ENCODE results near the gene LMAN1L.
A peak's percentile ranks its signal among the peaks of the same experiment; 100 is the strongest.

Gene LMAN1L

GRCh38 chr15:74812533-74812932, at the start of gene LMAN1L:
Gene LMAN1L (plus strand): TSS chr15:74812835. CDS start chr15:74812855, 20 bp downstream.
- no peak for DNase-seq (ENCODE audit: low spot score)

- no peak for DNase-seq (ENCODE audit: low spot score)
Observed at GRCh38 chr15:74763416-74763815, 49.2 kb upstream of the LMAN1L start.

GRCh38 chr15:74767167-74768098, 45.2 kb upstream of the LMAN1L start:
- DNase-seq (ENCODE audit: low spot score): no peak

- DNase-seq (ENCODE audit: low spot score): no peak
Observed at GRCh38 chr15:74768099-74768770, 44.4 kb upstream of the LMAN1L start.

GRCh38 chr15:74768771-74769342, 43.8 kb upstream of the LMAN1L start:
- peak; percentile 75 for DNase-seq (ENCODE audit: low spot score)

GRCh38 chr15:74769463-74770025, 43.1 kb upstream of the LMAN1L start:
- DNase-seq (ENCODE audit: low spot score): no peak

- DNase-seq (ENCODE audit: low spot score): no peak
Observed at GRCh38 chr15:74770211-74770903, 42.3 kb upstream of the LMAN1L start.

- DNase-seq (ENCODE audit: low spot score): no peak
Observed at GRCh38 chr15:74773329-74773728, 39.3 kb upstream of the LMAN1L start.

- DNase-seq (ENCODE audit: low spot score): peak; percentile 31
Observed at GRCh38 chr15:74773731-74774252, 38.8 kb upstream of the LMAN1L start.

GRCh38 chr15:74775132-74775562, 37.5 kb upstream of the LMAN1L start:
- peak; percentile 53 for DNase-seq (ENCODE audit: low spot score)

- no peak for DNase-seq (ENCODE audit: low spot score)
Observed at GRCh38 chr15:74775894-74776293, 36.7 kb upstream of the LMAN1L start.

- peak; percentile 95 for DNase-seq (ENCODE audit: low spot score)
Observed at GRCh38 chr15:74776821-74777768, 35.5 kb upstream of the LMAN1L start.

- DNase-seq (ENCODE audit: low spot score): no peak
Observed at GRCh38 chr15:74777769-74778598, 34.7 kb upstream of the LMAN1L start.

- DNase-seq (ENCODE audit: low spot score): no peak
Observed at GRCh38 chr15:74778599-74778970, 34.0 kb upstream of the LMAN1L start.

GRCh38 chr15:74779162-74779648, 33.4 kb upstream of the LMAN1L start:
- peak; percentile 53 for DNase-seq (ENCODE audit: low spot score)

GRCh38 chr15:74780523-74781430, 31.9 kb upstream of the LMAN1L start:
- peak; percentile 80 for DNase-seq (ENCODE audit: low spot score)

GRCh38 chr15:74781431-74782258, 31.0 kb upstream of the LMAN1L start, which contains the start of gene CSK:
Gene CSK (plus strand): TSS chr15:74782080. CDS start chr15:74798298, 16,218 bp downstream.
- DNase-seq (ENCODE audit: low spot score): peak; percentile 81

Data from NAMALWA (cell line).